ENCODE data around the gene MAGI3.
"Not testable (repeated sequence)": the region's sequence is repeated elsewhere in the genome, so short reads cannot be mapped to it uniquely, and the experiment has no call there.

MAGI3 gene

GRCh38 chr1:113444857-113445256 lies 54.5 kb downstream of the MAGI3 start:
- no peak for DNase-seq (ENCODE audit: low read depth)

- DNase-seq (ENCODE audit: low read depth): no peak
These were observed 61.4 kb downstream of the MAGI3 start for GRCh38 chr1:113451710-113452109.

GRCh38 chr1:113452921-113453770 lies 62.8 kb downstream of the MAGI3 start:
- DNase-seq (ENCODE audit: low read depth): no peak

- no peak for DNase-seq (ENCODE audit: low read depth)
These were observed 63.4 kb downstream of the MAGI3 start for GRCh38 chr1:113453771-113454083.

- no peak for DNase-seq (ENCODE audit: low read depth)
These were observed 65.1 kb downstream of the MAGI3 start for GRCh38 chr1:113455374-113455773.

GRCh38 chr1:113456967-113457366 lies 66.7 kb downstream of the MAGI3 start:
- peak; percentile 91 for DNase-seq (ENCODE audit: low read depth)

GRCh38 chr1:113459279-113459678 lies 69.0 kb downstream of the MAGI3 start:
- DNase-seq (ENCODE audit: low read depth): no peak

GRCh38 chr1:113467991-113468390 lies 77.7 kb downstream of the MAGI3 start:
- no peak for DNase-seq (ENCODE audit: low read depth)

GRCh38 chr1:113478427-113479195 lies 88.3 kb downstream of the MAGI3 start:
- DNase-seq (ENCODE audit: low read depth): not testable (repeated sequence)

GRCh38 chr1:113479713-113480676 lies 89.7 kb downstream of the MAGI3 start:
- no peak for DNase-seq (ENCODE audit: low read depth)

GRCh38 chr1:113485131-113485530 lies 94.8 kb downstream of the MAGI3 start:
- not testable (repeated sequence) for DNase-seq (ENCODE audit: low read depth)

- no peak for DNase-seq (ENCODE audit: low read depth)
These were observed 98.4 kb downstream of the MAGI3 start for GRCh38 chr1:113488576-113489177.

- no peak for DNase-seq (ENCODE audit: low read depth)
These were observed 100.1 kb downstream of the MAGI3 start for GRCh38 chr1:113490384-113490783.

GRCh38 chr1:113493533-113493932 lies 103.2 kb downstream of the MAGI3 start:
- no peak for DNase-seq (ENCODE audit: low read depth)

- DNase-seq (ENCODE audit: low read depth): no peak
These were observed 115.0 kb downstream of the MAGI3 start for GRCh38 chr1:113505357-113505756.

GRCh38 chr1:113507552-113508214 lies 117.4 kb downstream of the MAGI3 start:
- DNase-seq (ENCODE audit: low read depth): no peak

- DNase-seq (ENCODE audit: low read depth): no peak
These were observed 118.2 kb downstream of the MAGI3 start for GRCh38 chr1:113508364-113509164.

- DNase-seq (ENCODE audit: low read depth): not testable (repeated sequence)
These were observed 119.5 kb downstream of the MAGI3 start for GRCh38 chr1:113509766-113510165.

- no peak for DNase-seq (ENCODE audit: low read depth)
These were observed 121.0 kb downstream of the MAGI3 start for GRCh38 chr1:113511269-113511668.

- DNase-seq (ENCODE audit: low read depth): no peak
These were observed 125.2 kb downstream of the MAGI3 start for GRCh38 chr1:113515498-113515897.

Data from HS-27A (cell line).